Measurements from ENCODE around the gene RPS6KA4.

Gene RPS6KA4

GRCh38 chr11:64372802-64373597 lies 14.0 kb downstream of the RPS6KA4 start:
- Histone ChIP-seq H3K27ac (ENCODE audit: low read depth, low read length) (peak overlapping the region; percentile 43; the same call in 1 of the 2 replicates), H3K4me1 (ENCODE audit: insufficient read depth, low read length) (no peaks in the 10 kb centered on the region), H3K9me3 (ENCODE audit: insufficient read depth, low read depth, low read length) (no peaks in the 10 kb centered on the region), H3K9ac (ENCODE audit: low read depth, low read length) (no peak overlapping the region), H3K36me3 (ENCODE audit: insufficient read depth, low read length) (0 out of 2 replicates have a peak, but pooled peaks cover 6% of the 10 kb centered on the region), H3K4me3 (ENCODE audit: low read length) (peak overlapping the region; percentile 26; the same call in 1 of the 2 replicates), H3K27me3 (ENCODE audit: insufficient read depth, low read length) (no peaks in the 10 kb centered on the region)
- WGBS = 58% methylated on average over 18 of the region's 18 CpGs

DNA sequence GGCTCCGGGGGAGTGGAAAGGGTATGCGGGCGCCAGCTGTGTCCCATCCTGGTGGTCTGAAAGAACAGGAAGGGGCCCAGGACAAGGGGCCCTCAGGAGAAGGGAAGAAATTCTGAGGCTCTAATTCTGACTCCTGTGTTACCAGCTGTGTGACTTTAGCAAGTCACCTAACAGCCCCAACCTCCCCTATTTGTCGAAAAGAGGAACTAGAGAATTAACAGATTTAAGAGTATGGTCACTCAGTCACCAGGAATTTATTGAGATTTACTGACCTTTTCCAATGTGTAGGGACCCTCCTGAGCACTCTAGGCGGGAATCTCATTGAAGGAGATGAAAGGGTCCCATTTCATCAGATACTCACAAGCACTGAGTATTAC lies 14.6 kb downstream of the RPS6KA4 start:
- 48% methylated on average over 5 of the region's 5 CpGs for WGBS
- H3K4me3 ChIP-seq (ENCODE audit: low read length) = peak overlapping the region; percentile 26; the same call in 1 of the 2 replicates
- H3K9me3 ChIP-seq (ENCODE audit: insufficient read depth, low read depth, low read length) = no peaks in the 10 kb centered on the region
- peak overlapping the region; percentile 43; the same call in 1 of the 2 replicates for H3K27ac ChIP-seq (ENCODE audit: low read depth, low read length)
- 0 out of 2 replicates have a peak, but pooled peaks cover 6% of the 10 kb centered on the region for H3K36me3 ChIP-seq (ENCODE audit: insufficient read depth, low read length)
- no peak overlapping the region for H3K9ac ChIP-seq (ENCODE audit: low read depth, low read length)
- no peaks in the 10 kb centered on the region for H3K27me3 ChIP-seq (ENCODE audit: insufficient read depth, low read length)
- H3K4me1 ChIP-seq (ENCODE audit: insufficient read depth, low read length) = no peaks in the 10 kb centered on the region

- Histone ChIP-seq H3K27me3 (ENCODE audit: insufficient read depth, low read length) (no peaks in the 10 kb centered on the region), H3K4me3 (ENCODE audit: low read length) (no peak overlapping the region), H3K27ac (ENCODE audit: low read depth, low read length) (no peak overlapping the region), H3K36me3 (ENCODE audit: insufficient read depth, low read length) (no peaks in the 10 kb centered on the region), H3K9ac (ENCODE audit: low read depth, low read length) (no peak overlapping the region), H3K4me1 (ENCODE audit: insufficient read depth, low read length) (no peaks in the 10 kb centered on the region), H3K9me3 (ENCODE audit: insufficient read depth, low read depth, low read length) (no peaks in the 10 kb centered on the region)
- WGBS = 91% methylated on average over 6 of the region's 7 CpGs
Measured at GRCh38 chr11:64376071-64376470, 17.1 kb downstream of the RPS6KA4 start.

GRCh38 chr11:64378335-64378880 lies 19.4 kb downstream of the RPS6KA4 start:
- H3K9me3 ChIP-seq (ENCODE audit: insufficient read depth, low read depth, low read length) = no peaks in the 10 kb centered on the region
- no peaks in the 10 kb centered on the region for H3K27me3 ChIP-seq (ENCODE audit: insufficient read depth, low read length)
- H3K9ac ChIP-seq (ENCODE audit: low read depth, low read length) = no peak overlapping the region
- no peak overlapping the region for H3K27ac ChIP-seq (ENCODE audit: low read depth, low read length)
- 91% methylated on average over 14 of the region's 14 CpGs for WGBS
- H3K4me1 ChIP-seq (ENCODE audit: insufficient read depth, low read length) = no peaks in the 10 kb centered on the region
- no peaks in the 10 kb centered on the region for H3K36me3 ChIP-seq (ENCODE audit: insufficient read depth, low read length)
- no peak overlapping the region for H3K4me3 ChIP-seq (ENCODE audit: low read length)

- Histone ChIP-seq H3K36me3 (ENCODE audit: insufficient read depth, low read length) (no peaks in the 10 kb centered on the region), H3K9me3 (ENCODE audit: insufficient read depth, low read depth, low read length) (no peaks in the 10 kb centered on the region), H3K4me3 (ENCODE audit: low read length) (no peak overlapping the region), H3K27me3 (ENCODE audit: insufficient read depth, low read length) (no peaks in the 10 kb centered on the region), H3K27ac (ENCODE audit: low read depth, low read length) (no peak overlapping the region), H3K4me1 (ENCODE audit: insufficient read depth, low read length) (no peaks in the 10 kb centered on the region), H3K9ac (ENCODE audit: low read depth, low read length) (no peak overlapping the region)
- 94% methylated on average over 15 of the region's 15 CpGs for WGBS
Measured at GRCh38 chr11:64379160-64379559, 20.2 kb downstream of the RPS6KA4 start.

DNA sequence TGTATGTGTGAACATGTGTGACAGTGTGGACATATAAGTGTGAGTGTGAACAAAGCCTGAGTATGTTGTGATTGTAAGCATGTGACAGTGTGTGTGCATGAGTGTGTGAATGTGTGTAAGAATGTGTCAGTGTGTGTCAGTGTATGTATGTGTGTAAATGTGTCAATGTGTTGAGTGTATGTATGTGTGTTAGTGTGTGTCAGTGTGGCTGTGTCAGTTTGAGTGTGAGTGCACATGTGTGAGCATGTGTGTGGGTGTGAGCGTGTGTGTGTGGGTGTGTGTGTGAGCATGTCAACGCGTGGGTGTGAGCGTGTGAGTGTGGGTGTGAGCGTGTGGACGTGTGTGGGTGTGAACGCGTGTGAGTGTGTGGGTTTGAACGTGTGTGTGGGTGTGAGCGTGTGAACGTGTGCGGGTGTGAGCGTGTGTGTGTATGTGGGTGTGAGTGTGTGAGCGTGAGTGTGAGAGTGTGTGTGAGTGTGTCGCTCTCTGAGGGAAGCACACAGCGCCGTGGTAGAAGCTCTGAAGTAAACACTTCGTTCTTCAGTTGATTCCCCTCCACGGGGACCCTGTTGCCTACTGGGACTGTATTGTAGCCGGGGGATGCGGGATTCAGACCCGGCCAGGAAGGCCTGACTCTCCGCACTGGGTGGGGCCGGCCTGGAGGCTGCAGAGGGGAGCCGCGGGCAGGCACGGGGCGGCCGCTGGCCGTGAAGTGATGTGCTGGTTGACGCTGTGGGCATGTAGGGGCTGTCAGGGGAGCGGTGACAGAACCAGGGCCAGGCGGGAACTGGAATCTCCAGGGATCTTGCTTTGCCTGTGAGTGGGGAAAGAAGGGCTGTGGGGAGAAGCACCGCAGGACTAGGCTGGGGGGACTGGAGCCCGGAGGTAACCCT lies 21.1 kb downstream of the RPS6KA4 start:
- no peak overlapping the region for H3K27ac ChIP-seq (ENCODE audit: low read depth, low read length)
- no peak overlapping the region for H3K4me3 ChIP-seq (ENCODE audit: low read length)
- WGBS = 81% methylated on average over 35 of the region's 35 CpGs

GRCh38 chr11:64381350-64381749 lies 22.4 kb downstream of the RPS6KA4 start:
- H3K36me3 ChIP-seq (ENCODE audit: insufficient read depth, low read length) = no peaks in the 10 kb centered on the region
- 85% methylated on average over 5 of the region's 6 CpGs for WGBS
- H3K4me3 ChIP-seq (ENCODE audit: low read length) = no peak overlapping the region
- no peaks in the 10 kb centered on the region for H3K4me1 ChIP-seq (ENCODE audit: insufficient read depth, low read length)
- no peak overlapping the region for H3K9ac ChIP-seq (ENCODE audit: low read depth, low read length)
- H3K9me3 ChIP-seq (ENCODE audit: insufficient read depth, low read depth, low read length) = no peaks in the 10 kb centered on the region
- H3K27me3 ChIP-seq (ENCODE audit: insufficient read depth, low read length) = no peaks in the 10 kb centered on the region
- no peak overlapping the region for H3K27ac ChIP-seq (ENCODE audit: low read depth, low read length)

More for the DNA sequence above, 21.1 kb downstream of the RPS6KA4 start:
- H3K4me1 ChIP-seq (ENCODE audit: insufficient read depth, low read length) = no peaks in the 10 kb centered on the region
- no peaks in the 10 kb centered on the region for H3K9me3 ChIP-seq (ENCODE audit: insufficient read depth, low read depth, low read length)
- H3K9ac ChIP-seq (ENCODE audit: low read depth, low read length) = no peak overlapping the region
- H3K36me3 ChIP-seq (ENCODE audit: insufficient read depth, low read length) = no peaks in the 10 kb centered on the region
- H3K27me3 ChIP-seq (ENCODE audit: insufficient read depth, low read length) = no peaks in the 10 kb centered on the region

DNA sequence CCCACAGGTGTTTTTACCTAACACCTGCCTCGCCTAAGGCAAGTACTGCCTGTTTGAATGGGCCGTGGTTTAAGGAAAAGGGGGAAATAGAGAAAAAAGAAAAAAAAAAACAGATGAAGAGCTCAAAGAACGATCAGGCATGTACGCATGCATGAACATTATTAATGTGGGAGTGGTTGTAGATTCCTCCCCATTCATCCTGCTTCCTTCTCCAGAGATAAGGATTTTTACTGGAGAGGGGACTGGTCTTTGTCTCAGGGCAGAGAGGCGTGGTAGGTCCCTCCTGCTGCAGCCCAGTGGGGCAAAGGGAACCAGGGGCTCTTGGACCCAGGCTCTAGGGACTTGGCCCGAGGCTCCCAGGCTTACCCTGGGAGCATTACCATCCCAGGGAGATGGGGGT lies 23.1 kb downstream of the RPS6KA4 start:
- WGBS = 90% methylated on average over 6 of the region's 6 CpGs
- Histone ChIP-seq H3K4me1 (ENCODE audit: insufficient read depth, low read length) (no peaks in the 10 kb centered on the region), H3K27me3 (ENCODE audit: insufficient read depth, low read length) (no peaks in the 10 kb centered on the region), H3K27ac (ENCODE audit: low read depth, low read length) (no peak overlapping the region), H3K36me3 (ENCODE audit: insufficient read depth, low read length) (no peaks in the 10 kb centered on the region), H3K9ac (ENCODE audit: low read depth, low read length) (no peak overlapping the region), H3K9me3 (ENCODE audit: insufficient read depth, low read depth, low read length) (no peaks in the 10 kb centered on the region), H3K4me3 (ENCODE audit: low read length) (no peak overlapping the region)

DNA sequence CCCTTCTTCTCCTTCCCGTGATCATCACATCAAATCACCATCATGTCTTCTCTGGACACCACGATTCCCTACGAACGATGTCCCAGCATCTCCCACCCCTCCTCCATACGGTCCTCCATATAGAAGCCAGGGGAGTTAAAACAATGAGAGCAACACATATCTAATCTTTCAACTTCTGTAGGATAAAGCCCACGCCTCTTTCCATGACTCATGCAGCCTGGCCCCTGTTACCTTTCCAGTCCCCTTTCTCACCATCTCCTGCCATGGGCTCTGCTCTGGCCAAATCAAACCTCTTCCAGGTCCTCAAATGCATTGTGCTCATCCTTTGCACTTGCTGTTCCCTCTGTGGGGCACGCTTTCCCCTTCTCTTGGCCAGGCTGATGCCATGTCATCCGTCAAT lies 23.6 kb downstream of the RPS6KA4 start:
- 84% methylated on average over 8 of the region's 8 CpGs for WGBS
- H3K9me3 ChIP-seq (ENCODE audit: insufficient read depth, low read depth, low read length) = no peaks in the 10 kb centered on the region
- no peaks in the 10 kb centered on the region for H3K27me3 ChIP-seq (ENCODE audit: insufficient read depth, low read length)
- H3K36me3 ChIP-seq (ENCODE audit: insufficient read depth, low read length) = no peaks in the 10 kb centered on the region
- no peak overlapping the region for H3K9ac ChIP-seq (ENCODE audit: low read depth, low read length)
- H3K27ac ChIP-seq (ENCODE audit: low read depth, low read length) = no peak overlapping the region
- H3K4me3 ChIP-seq (ENCODE audit: low read length) = no peak overlapping the region
- H3K4me1 ChIP-seq (ENCODE audit: insufficient read depth, low read length) = no peaks in the 10 kb centered on the region

DNA sequence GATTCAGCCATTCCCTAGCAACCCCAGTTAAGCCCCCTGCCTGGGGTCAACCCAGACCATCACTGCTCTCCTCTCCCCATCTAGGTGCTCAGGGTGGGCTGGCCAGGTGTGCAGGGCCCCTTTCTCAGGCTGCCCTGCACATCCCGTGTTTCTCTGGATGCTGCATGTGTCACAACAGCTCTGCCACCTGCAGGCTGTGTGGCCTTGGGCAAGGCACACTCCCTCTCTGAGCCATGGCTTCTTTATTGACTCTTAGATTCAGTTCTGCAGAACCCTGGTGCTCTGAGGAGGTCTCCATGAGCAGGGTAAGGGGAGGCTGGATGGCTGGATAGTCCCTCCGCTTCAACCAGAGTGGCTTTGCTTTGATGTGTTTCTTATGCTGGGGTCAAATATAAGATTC lies 24.6 kb downstream of the RPS6KA4 start:
- H3K36me3 ChIP-seq (ENCODE audit: insufficient read depth, low read length) = no peaks in the 10 kb centered on the region
- 49% methylated on average over 2 of the region's 2 CpGs for WGBS
- H3K4me3 ChIP-seq (ENCODE audit: low read length) = no peak overlapping the region
- no peak overlapping the region for H3K27ac ChIP-seq (ENCODE audit: low read depth, low read length)
- no peaks in the 10 kb centered on the region for H3K27me3 ChIP-seq (ENCODE audit: insufficient read depth, low read length)
- H3K4me1 ChIP-seq (ENCODE audit: insufficient read depth, low read length) = no peaks in the 10 kb centered on the region
- no peak overlapping the region for H3K9ac ChIP-seq (ENCODE audit: low read depth, low read length)
- no peaks in the 10 kb centered on the region for H3K9me3 ChIP-seq (ENCODE audit: insufficient read depth, low read depth, low read length)
